ENCODE results near the gene EPHB1. TPM values are rescaled to one million over a fixed set of nuclear protein-coding genes. Genes with fewer than 3 reads are reported as not detected.

The EPHB1 gene
- total RNA-seq, 1 donor: 0.36 TPM

DNA sequence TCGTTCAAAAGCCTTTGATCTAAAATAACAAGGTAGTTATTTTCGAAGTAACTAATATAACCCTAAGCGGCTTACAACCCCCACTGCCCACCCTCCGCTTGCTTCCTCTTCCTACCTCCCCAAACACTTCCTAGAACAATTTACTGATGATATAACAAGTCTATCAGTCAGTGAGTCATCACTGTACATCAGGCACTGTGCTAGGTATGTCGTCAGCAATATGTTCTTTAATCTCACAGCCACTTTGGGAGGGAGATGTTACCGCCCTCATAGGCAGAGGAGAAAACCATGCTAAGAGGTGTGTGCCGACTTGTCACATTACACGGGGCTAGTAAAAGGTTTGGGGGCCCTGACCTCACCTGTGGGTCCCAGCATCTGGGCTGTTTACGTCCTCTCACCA is 381.8 kb downstream of the EPHB1 start:
- H3K27me3 ChIP-seq (ENCODE audit: insufficient read depth, low read length): no peaks in the 10 kb centered on the region
- TF ChIP-seq, protein P1, sequence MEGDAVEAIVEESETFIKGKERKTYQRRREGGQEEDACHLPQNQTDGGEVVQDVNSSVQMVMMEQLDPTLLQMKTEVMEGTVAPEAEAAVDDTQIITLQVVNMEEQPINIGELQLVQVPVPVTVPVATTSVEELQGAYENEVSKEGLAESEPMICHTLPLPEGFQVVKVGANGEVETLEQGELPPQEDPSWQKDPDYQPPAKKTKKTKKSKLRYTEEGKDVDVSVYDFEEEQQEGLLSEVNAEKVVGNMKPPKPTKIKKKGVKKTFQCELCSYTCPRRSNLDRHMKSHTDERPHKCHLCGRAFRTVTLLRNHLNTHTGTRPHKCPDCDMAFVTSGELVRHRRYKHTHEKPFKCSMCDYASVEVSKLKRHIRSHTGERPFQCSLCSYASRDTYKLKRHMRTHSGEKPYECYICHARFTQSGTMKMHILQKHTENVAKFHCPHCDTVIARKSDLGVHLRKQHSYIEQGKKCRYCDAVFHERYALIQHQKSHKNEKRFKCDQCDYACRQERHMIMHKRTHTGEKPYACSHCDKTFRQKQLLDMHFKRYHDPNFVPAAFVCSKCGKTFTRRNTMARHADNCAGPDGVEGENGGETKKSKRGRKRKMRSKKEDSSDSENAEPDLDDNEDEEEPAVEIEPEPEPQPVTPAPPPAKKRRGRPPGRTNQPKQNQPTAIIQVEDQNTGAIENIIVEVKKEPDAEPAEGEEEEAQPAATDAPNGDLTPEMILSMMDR (IDR thresholded peaks at IDR 0.05; ENCODE audit: extremely low read depth, low read depth, low read length): no peak
- no peaks in the 10 kb centered on the region for H4K20me1 ChIP-seq (ENCODE audit: insufficient read depth, low read length)
- H3K79me2 ChIP-seq (ENCODE audit: insufficient read depth, low read length): no peaks in the 10 kb centered on the region
- no peak overlapping the region for H3K4me3 ChIP-seq (ENCODE audit: insufficient read depth, low read length)
- no peaks in the 10 kb centered on the region for H3K9me3 ChIP-seq (ENCODE audit: low read depth, low read length)
- no peaks in the 10 kb centered on the region for H3K4me1 ChIP-seq (ENCODE audit: insufficient read depth, low read length)
- no peak overlapping the region for H3K4me2 ChIP-seq (ENCODE audit: insufficient read depth, low read length)
- no peak overlapping the region for H3K27ac ChIP-seq (ENCODE audit: low read depth, low read length)
- DNase-seq (ENCODE audit: insufficient read length, low spot score, missing footprints): no peak
- no peaks in the 10 kb centered on the region for H3K36me3 ChIP-seq (ENCODE audit: insufficient read depth, low read length)
- no peak overlapping the region for H2AFZ ChIP-seq (ENCODE audit: low read length)

DNA sequence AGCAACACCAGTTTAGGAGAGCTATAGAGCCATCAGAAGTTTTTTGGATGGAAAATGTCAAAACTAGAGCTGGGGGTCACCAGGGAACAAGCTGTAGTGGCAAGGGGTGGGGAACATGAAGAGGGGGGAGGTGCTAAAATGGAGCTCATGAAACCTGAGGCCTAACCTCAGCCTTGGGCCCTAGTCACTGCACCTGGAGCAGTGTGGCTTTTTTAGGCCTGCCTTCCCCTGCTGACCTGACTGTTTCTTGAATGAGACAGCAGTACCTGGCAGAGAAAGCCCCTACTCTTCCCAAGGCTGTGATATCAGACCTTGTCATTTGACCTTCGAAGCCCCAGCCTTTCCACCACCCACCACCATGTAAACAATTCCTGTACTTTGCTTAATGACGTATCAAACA is 383.5 kb downstream of the EPHB1 start:
- no peak overlapping the region for H3K27ac ChIP-seq (ENCODE audit: low read depth, low read length)
- no peak for DNase-seq (ENCODE audit: insufficient read length, low spot score, missing footprints)
- TF ChIP-seq, protein P1 (IDR thresholded peaks at IDR 0.05; ENCODE audit: extremely low read depth, low read depth, low read length): no peak
- H3K27me3 ChIP-seq (ENCODE audit: insufficient read depth, low read length): no peaks in the 10 kb centered on the region
- no peaks in the 10 kb centered on the region for H3K79me2 ChIP-seq (ENCODE audit: insufficient read depth, low read length)
- H3K4me2 ChIP-seq (ENCODE audit: insufficient read depth, low read length): no peak overlapping the region
- no peaks in the 10 kb centered on the region for H3K4me1 ChIP-seq (ENCODE audit: insufficient read depth, low read length)
- H2AFZ ChIP-seq (ENCODE audit: low read length): no peak overlapping the region
- no peaks in the 10 kb centered on the region for H3K36me3 ChIP-seq (ENCODE audit: insufficient read depth, low read length)
- H4K20me1 ChIP-seq (ENCODE audit: insufficient read depth, low read length): no peaks in the 10 kb centered on the region
- no peaks in the 10 kb centered on the region for H3K9me3 ChIP-seq (ENCODE audit: low read depth, low read length)
- H3K4me3 ChIP-seq (ENCODE audit: insufficient read depth, low read length): no peak overlapping the region

DNA sequence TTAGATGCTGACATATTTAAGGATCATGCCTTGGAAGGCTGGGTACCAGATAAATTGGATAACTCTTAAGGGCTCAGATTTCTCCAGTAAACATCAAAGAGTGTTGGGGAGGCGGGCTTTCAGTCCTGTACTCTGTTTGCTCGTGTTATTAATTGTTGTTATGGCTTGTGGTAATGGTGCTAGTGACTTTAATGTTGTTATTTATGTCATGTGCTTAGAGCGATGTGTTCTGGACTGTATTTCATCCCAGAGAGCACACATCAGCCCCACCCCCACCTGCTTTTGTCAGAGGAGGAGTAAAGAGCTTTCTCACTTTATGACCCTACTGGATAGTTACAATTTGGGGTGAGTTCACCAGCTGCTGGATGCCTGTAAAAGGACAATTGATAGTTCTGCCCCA is 386.3 kb downstream of the EPHB1 start:
- no peaks in the 10 kb centered on the region for H4K20me1 ChIP-seq (ENCODE audit: insufficient read depth, low read length)
- no peaks in the 10 kb centered on the region for H3K4me1 ChIP-seq (ENCODE audit: insufficient read depth, low read length)
- H3K36me3 ChIP-seq (ENCODE audit: insufficient read depth, low read length): no peaks in the 10 kb centered on the region
- H3K4me3 ChIP-seq (ENCODE audit: insufficient read depth, low read length): no peak overlapping the region
- H3K9me3 ChIP-seq (ENCODE audit: low read depth, low read length): no peaks in the 10 kb centered on the region
- TF ChIP-seq, protein P1 (IDR thresholded peaks at IDR 0.05; ENCODE audit: extremely low read depth, low read depth, low read length): no peak
- H3K79me2 ChIP-seq (ENCODE audit: insufficient read depth, low read length): no peaks in the 10 kb centered on the region
- H2AFZ ChIP-seq (ENCODE audit: low read length): no peak overlapping the region
- no peaks in the 10 kb centered on the region for H3K27me3 ChIP-seq (ENCODE audit: insufficient read depth, low read length)
- H3K27ac ChIP-seq (ENCODE audit: low read depth, low read length): no peak overlapping the region
- no peak for DNase-seq (ENCODE audit: insufficient read length, low spot score, missing footprints)
- H3K4me2 ChIP-seq (ENCODE audit: insufficient read depth, low read length): no peak overlapping the region

DNA sequence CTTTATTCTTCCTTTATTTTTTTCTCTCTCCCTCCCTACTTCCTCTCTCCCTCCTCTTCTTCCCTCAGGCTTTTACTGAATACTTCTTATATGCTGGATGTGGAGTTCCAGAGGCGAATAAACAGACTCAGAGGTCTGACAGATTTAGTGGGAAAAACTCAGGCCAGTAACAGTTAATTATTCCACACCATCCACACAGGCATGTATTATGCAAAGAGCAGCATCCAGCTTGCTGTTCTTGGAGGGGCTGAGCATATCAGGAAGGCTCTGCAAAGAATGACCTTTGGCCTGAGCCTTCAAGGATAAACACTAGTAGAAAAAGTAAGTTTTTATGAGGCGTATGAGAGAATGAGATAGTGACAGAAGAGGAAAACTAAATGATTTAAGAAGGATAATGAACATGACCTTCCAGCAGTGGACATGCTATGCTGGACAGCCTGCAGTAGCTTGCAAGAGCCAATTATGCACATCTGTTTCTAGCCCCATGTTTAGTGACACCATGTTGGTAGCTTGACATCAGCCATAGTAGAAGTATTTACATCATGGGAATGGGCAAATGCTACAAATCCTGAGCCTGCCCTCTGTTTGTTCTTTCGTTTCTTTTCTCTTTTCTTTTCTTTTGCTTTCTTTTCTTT is 387.4 kb downstream of the EPHB1 start:
- Histone ChIP-seq H3K4me2 (ENCODE audit: insufficient read depth, low read length) (no peak overlapping the region), H3K4me1 (ENCODE audit: insufficient read depth, low read length) (no peaks in the 10 kb centered on the region), H3K27me3 (ENCODE audit: insufficient read depth, low read length) (no peaks in the 10 kb centered on the region), H3K9me3 (ENCODE audit: low read depth, low read length) (no peaks in the 10 kb centered on the region), H3K36me3 (ENCODE audit: insufficient read depth, low read length) (no peaks in the 10 kb centered on the region), H3K27ac (ENCODE audit: low read depth, low read length) (no peak overlapping the region), H3K79me2 (ENCODE audit: insufficient read depth, low read length) (no peaks in the 10 kb centered on the region), H3K4me3 (ENCODE audit: insufficient read depth, low read length) (no peak overlapping the region), H2AFZ (ENCODE audit: low read length) (no peak overlapping the region), H4K20me1 (ENCODE audit: insufficient read depth, low read length) (no peaks in the 10 kb centered on the region)
- TF ChIP-seq, protein P1 (IDR thresholded peaks at IDR 0.05; ENCODE audit: extremely low read depth, low read depth, low read length): no peak
- DNase-seq (ENCODE audit: insufficient read length, low spot score, missing footprints): no peak

Measured in osteoblast (primary cell).